GM21723 (cell line): ENCODE results near the gene TMEM30A.

Source experiments
- ATAC-seq: cut with Tn5 transposase; IDR thresholded peaks from one replicate; pipeline ENCODE4 v1.9.1; 2021; ENCODE audit warnings: mild to moderate bottlenecking, moderate library complexity; ENCODE audit not compliant: unreplicated experiment

TMEM30A gene

DNA sequence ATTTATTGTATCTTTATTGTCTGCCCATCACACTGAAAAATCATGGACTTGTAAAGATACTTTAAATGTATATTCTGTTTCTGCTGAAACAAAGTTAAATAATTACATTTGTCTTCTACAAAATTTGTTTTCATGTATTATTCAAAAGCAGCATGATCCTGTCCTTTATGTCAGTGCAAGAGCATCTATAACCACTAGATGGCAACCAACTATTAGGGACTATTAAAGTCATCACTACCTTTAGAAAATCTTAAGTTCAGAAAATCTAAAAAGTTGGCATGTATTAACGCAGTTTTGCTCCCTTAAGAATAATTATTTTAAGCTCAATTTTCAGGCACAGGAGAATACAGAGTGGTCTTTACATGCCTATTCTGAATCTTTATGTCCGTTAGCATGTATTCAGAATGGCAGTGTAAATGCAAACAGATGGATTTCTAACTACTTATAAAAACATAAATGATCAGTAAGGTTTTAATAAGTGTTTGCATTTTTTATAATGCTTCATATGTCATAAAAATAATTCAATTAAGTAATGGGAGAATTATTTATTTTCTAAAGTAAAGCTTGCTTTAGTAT lies 17.8 kb downstream of the TMEM30A start:
- ATAC-seq: peak; percentile 80

DNA sequence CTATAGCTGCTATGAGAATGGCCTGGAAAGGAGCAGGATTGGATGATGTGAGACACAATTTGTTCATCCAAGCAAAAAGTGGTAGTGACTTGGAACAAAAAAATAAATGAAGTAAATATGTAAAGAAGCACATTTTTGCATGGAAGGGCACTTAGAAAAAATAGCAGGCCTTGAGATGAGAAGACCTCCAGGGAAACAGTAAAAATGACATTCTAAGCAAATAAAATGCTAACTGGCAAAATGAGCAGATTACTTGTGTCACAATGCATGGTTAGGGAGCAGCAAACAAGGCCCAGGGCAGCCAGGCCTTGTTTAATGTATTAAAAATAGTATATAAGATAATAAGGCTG lies 21.2 kb downstream of the TMEM30A start:
- no peak for ATAC-seq

DNA sequence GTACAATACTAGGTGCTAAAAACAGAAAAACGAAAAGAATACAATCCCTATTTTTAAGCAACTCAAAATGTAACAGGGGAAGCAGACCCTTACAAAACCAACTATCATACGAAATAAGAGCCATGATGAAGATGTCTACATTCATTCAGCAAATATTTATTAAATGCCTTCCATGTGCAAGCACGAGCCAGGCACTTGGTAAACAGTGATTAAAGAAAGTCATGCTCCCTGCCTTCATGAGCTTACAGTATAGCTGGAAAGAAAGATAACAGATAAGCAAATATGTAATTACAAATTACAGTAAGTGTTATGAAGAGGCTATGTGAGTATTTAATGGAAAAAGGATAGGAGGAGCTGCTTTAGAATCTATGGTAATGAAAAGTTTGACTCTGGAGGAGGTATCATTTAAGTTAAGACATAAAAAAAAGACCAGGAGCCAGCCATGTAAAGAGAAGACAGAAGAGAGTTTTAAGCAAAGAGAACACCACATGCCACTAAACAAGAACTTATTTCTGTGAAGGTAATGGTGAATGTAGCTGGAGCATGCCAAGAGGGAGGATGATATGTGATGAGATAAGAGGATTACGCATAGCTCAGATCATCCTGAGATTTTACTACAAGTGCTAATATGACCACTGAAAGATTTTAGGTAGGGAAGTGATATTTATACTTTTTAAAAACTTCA lies 21.7 kb downstream of the TMEM30A start:
- no peak for ATAC-seq

DNA sequence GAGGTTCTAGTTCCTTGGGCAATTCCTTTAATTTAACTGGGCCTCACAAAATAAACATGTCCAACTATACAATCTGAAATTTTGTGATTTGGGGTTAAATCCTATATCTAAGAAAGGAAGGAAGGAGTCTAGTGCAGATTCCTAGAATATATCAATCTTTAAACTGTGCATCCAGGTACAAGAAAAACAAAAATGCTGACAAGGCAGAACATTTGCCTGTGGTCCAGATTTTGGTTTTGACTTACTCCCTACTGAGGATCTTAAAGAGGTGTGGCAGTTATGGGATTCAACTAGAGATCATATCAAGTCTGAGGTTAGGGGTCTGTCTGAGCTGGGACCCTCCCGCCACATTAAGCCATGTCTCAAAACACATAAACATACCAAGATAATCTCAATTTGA lies 23.3 kb downstream of the TMEM30A start:
- no peak for ATAC-seq

DNA sequence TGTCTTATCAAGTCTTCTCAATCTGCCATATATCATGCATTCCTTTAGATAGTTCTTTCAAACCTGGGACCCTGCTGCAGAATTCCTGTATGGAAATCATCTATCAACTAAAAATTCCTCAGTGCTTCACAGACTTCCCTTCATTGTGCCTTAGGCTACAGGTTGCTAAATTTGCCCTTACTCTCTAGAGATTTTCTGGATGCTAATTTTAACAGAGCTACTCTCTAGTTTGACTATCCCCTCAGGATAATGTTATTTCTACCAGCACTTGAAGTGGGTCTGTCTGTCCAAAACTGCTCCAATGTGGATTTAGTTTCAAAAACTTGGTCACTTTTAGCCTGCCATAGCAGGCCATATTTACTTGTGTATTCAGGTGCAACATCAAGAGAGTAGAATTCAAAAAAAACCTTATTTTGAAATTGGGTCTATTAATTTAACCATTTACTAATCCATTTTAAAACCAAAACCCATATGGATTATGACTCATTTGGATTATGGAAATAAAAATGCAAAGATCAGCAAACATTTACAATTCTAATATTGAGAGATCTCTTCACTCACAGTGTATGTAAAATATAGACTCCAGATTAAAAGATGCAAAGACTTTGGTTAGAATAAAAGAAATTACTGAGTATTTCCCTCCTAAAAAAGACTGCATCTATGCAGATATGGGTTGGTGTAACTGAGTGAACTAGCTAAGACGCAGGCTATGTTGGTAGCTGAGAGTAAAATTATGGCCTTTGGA lies 27.1 kb downstream of the TMEM30A start:
- no peak for ATAC-seq

DNA sequence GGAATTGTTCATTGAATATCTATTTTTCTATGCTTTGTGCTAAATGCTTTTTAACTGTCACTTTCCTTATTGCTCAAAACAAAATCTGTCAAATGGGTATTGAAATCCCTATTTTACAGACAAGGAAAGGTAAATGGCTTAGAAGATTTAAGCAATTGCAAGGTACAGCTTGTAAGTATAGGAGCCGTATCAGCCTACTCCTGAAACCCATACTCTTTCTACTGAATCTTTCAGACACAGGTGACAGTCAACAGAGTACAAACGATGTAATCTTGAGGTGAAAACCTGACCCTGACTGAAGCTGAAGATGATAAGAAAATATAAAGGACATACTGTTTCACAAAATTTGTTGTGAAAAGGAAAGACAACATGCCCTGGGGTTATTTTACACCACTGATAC lies 34.0 kb downstream of the TMEM30A start:
- ATAC-seq: no peak

DNA sequence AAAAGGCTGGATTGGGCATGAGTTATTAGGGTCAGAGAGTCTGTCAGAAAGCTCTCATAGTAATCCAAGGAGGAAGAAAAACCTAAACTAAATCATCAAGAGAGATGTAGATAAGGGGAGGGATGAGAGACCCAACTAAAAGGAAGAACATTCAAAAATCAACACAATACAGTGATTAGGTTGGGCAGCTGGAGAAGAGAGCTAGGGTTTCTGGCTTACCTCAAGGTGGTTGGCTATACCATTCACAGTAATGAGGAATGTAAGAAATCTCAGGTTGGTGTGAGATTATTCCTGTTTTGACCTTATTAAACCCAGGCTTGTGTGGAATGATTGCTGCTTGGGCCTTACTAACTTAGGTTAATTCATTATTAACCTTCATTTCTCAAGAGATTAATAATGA lies 34.8 kb downstream of the TMEM30A start:
- no peak for ATAC-seq

DNA sequence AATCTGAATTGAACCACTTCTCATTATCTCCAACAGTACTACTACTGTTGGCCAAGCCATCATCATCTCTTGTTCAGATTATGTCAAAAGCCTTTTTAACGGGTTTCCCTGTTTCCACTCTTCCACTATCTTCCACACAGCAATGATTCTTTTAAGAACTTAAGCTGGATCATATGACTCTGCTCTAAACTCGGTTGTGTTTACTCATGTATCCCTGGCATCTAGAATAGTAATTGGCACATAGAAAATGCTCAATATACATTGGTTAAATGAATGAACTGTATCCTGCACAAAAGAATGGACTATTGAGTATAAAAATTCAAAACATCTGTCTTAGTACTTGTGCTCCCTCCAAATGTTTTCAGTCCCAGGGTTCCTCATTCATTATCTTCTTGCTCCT lies 38.2 kb downstream of the TMEM30A start:
- no peak for ATAC-seq

DNA sequence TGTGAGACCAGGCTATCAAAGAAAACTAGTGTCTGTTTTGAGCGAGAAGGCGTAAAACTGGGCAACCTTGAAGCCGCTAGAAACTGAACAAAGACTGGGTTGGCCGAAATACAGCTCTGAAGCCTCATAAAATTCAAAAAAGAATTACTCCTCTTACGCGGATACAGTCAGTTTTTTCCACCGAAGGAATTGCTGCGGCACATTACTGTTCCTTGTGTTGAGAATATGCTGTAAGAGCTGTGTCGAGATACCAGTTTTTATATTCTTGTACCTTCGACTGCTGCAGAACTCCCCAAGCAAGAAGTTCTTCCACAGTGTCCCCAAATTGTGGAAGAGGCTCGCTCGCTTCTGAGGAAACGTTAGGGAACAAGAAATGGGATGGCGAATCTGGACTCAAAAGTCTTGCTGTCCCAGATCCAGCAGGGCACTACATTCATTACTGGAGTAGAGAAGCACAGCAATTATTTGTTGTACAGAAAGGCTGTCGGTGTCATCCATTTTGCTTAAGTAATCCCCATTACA lies 40.5 kb downstream of the TMEM30A start:
- peak; percentile 21 for ATAC-seq

DNA sequence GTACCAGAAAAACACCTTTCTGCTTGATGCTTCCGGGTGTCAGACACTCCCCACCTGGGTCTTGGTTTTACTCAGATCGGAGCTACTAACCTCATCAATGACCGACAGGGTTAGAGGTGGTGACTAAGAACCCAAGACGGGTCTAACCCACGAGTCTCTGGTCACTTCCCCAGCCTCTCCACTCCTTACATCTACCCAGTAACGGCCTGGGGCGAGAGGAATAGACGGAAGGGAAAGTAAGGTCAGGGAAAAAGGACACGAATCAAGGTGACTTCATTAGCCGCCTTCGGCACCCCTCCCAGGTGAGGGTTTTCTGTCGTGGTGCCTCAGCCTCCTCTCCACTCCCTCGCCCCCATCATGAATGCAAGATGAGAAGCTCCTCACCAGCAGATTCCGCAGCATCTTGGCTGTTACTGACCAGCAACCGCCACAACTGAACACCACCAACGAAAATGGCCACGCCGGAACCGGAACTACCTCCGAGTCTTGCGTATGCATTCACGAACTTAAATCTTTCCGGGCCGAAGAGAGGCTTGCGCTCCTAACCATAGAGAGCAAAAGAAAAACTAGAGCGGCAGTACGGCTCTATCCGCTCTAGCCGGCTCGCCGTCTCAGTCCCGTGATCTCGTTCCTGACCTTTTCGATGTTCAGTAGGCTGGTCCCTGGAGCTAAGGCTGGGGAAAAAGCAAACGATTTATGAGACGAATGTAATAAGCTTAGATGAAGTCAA lies 41.1 kb downstream of the TMEM30A start, which contains the start of gene COX7A2:
COX7A2 (minus strand) TSS at position 469 of the 730 bp plus-strand sequence; CDS start at position 402, 67 bp downstream.
- ATAC-seq: peak; percentile 98

DNA sequence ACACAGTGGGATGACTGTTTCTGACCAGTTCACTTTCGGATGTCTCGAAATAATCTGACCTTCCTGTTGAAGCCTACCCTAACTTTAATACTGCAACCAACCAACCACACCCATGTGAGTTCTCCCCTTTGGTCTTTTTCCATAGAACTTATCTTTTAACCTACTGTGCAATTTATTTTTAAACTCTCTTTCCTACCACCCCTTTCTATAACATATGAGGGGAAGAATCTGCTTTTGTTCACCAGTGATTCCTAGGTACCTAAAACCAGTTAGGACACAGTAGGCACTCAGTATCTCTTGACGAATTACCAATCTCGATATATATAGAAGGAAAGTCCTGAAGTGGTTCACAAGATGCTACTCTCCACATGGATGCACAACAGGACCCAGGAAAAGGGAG lies 48.0 kb downstream of the TMEM30A start:
- ATAC-seq: no peak

DNA sequence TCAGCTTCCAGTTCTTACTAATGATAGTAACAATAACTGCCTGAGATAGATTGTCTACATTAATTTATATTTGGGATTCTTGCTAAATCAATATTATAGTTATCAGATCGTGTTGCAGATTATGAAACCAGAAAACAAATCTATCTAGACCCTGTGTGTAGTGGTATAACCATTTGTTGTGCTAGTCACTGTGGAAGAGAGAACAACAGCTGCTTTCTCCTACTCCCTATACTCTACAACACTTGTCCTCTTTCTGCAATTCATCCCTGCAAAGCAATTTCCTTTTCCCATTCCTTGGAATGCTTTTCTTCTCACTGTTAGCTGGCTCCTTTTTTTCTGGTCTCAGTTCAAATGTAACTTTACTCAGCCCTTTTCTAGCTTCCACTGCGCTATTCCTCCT lies 49.3 kb downstream of the TMEM30A start:
- no peak for ATAC-seq

DNA sequence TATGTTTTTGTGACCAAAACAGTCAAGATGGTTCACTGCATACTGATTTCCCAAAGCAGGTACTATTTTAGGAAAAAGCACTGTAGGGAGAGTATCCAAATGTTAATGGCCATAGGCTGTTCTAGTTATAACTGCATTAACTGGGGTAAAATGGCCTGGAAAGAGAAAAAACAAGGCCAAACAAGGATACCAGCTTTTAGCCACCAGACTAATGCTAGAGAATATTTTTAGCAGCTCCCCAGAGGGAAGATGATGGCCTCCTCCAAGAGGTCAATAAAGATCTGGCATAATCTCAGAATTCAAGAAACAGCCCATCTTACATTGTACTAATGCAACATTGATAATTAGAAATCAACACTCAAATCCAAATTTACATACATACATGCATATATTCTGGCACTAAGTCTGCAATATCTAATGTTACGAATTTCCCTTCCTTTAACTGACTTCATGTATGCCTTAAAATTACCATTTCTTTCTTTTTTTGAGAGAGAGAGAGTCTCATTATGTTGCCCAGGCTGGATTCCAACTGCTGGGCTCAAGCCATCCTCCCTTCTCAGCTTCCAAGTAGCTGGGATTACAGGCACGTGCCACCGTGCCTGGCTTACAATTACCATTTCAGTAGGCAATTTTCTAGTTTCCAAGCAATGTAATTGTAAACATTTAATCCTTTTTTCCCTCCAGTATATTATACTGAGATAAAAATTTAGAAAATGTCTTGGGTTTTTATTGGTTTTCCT lies 50.3 kb downstream of the TMEM30A start:
- no peak for ATAC-seq

DNA sequence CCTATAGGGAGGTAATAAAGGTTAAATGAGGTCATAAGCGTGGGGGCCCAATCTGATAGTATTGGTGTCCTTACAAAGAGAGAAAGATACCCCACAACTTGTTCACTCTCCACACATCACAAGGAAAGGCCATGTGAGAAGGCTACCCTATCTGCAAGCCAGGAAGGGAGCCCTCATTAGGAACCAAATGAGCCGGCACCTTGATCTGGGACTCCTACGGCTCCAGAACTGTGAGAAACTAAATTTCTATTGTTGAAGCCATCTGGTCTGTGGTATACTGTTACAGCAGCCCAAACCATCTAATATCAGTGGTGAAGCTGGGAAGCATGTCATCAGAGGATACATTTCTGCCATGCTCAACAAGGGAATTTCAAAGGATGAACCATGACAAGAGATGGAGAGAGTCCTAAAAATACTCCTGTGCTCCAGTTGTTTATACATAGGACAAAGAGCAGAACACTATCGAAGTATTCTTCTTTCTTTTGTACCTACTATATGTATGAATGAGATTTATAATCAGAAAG lies 51.4 kb downstream of the TMEM30A start:
- no peak for ATAC-seq

DNA sequence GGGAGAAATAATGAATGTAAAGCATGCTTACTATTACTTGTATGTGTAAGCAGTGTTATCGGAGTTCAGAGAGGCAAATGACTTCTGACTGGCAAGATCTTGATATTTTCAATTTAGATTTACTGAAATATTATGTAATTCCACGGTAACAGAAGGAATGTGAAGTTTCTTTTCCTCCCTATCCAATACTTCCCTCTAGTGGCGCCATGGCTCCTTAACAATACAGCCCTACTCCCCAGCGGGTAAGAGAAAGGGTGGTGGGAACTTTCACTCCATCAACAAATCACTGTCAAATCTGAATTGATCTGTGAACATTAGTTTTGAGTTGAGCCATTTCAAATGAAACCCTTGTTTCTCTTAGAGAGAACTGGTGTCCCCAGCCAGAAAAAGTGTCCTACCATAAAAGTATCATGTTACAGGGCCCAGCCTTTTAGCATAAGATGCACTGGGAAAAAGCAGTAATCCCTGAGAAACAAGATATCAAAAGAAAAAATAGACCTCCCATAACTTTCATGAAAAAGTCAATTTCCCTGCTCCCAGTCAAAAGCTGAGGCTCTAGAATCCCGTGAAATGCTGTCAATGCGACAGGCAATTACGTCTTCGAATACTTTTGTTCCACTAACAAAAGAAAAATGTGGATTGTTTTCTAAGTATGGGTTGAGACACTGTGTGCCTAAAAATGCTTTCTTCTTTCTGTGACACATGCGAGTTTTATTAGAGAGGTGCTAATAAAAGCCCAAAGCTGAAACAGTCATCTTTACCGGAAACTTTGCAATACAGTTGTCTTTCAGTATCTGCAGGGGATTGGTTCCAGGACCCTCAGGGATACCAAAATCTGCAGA lies 53.9 kb downstream of the TMEM30A start:
- no peak for ATAC-seq

DNA sequence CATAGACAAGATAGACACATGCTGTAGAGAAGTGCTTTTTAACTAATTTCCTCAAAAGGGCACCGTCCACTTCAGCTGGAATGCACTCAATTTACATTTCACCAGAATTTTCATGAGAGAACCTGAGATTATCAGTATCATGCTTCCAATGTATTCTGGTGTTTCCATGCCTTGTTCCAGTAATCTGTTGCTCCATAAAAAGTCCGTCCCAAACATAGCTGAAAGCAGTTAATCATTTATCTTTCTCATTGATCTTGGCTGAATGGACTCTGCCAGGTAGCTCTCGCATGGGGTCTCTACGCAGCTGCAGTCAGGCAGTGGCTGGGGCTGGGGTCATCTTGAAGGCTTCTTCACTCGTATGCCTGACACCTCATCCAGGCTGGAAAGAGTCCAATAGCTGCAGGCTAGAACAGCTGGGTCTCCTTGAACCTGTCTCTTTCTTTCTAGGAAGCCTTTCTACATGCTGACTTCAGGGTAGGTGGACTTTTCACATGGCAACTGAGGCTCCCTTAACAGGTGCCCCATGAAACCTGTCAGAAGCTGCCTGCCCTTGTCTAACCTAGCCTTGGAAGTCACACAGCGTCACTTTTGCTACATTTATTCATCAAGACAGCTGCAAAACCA lies 60.2 kb downstream of the TMEM30A start:
- no peak for ATAC-seq

DNA sequence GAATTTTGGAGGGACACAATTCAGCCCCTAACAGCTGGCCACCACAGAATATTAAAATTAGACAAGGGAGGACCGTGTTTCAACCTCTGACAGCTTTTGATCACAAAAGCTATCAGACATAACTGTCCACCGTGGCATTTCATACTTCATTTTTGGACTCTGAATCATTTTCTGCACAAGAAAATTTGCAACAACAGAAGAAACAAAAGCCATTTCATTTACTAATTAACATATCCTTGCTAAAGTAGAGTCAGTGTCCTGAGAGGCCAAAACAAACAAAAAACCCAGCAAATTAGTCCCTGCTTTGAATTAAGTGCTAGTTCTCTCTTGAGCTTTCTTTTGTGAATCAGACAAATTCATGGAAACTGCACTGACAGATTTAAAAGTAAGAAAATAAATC lies 61.2 kb downstream of the TMEM30A start:
- ATAC-seq: no peak

DNA sequence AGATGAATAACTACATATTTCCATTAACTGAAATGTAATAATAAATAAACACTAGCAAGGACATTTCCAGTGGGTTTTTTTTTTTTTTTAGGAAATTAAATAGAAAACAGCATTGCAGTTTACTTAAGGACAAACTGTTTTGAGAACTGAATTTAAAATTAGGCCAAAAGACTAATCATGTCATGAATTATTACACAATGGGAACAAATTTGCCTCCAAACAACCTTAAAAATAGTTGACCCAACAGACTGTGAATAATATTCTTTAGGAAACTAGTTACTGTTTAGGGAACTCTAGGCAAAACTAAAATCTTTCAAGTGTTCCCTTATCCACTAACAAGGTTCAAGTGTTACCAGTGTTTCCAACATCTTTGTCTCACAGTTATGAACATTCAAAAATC lies 62.3 kb downstream of the TMEM30A start:
- no peak for ATAC-seq

DNA sequence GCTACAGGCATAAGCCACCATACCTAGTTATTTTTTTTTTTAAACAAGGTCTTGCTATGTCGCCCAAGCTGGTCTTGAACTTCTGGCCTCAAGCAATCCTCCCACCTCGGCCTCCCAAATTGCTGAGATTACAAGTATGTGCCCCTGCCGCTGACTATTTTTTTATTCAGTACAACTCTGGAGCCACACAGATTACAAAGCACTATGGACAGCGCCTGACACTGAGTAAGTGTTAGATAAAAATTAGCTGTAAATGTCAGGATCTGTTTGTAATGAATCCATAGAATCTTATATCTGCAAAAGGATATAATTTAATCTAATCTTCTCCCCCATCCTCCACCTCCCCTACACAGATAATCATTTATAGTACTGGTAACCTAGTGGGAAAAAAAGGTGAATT lies 63.5 kb downstream of the TMEM30A start:
- ATAC-seq: no peak
